T47D (cell line): ENCODE results near the gene HEXD.
"Not testable (repeated sequence)": the region's sequence is repeated elsewhere in the genome, so short reads cannot be mapped to it uniquely, and the experiment has no call there.

ENCODE experiments used
- DNase-seq, 2 experiments: peaks; one replicate each; pipeline versions ENCODE4 v3.0.0 to v3.0.0-alpha.2; 2011 to 2012; ENCODE audit warnings: low read depth in 1 of 2, low spot score in 1 of 2
- JUND ChIP-seq: IDR thresholded peaks from 2 replicates; pipeline ENCODE4 v1.6.1; 2012; ENCODE audit warnings: low read depth
- in situ Hi-C: cut with HindIII; loops from 2 replicates; pipeline ENCODE4 v1.10.0; 2016; ENCODE audit warnings: low sequenced_read_pairs, low pct_unique_long_range_greater_than_20kb

The HEXD gene

GRCh38 chr17:82458179-82458884 is 40.2 kb downstream of the HEXD start, which contains the start of gene NARF:
NARF (plus strand) TSS chr17:82458741; CDS start chr17:82458804, 63 bp downstream.
- in situ Hi-C loops, result no loop called here
- TF ChIP-seq JUND, result no peak
- peak; percentile 100 for DNase-seq

- peak in 1 of 2 experiments; percentile 39 for DNase-seq
- in situ Hi-C loops, result no loop called here
- no peak for TF ChIP-seq JUND
Observed at GRCh38 chr17:82458885-82459424, 40.8 kb downstream of the HEXD start.

GRCh38 chr17:82459936-82460335 is 41.8 kb downstream of the HEXD start:
- DNase-seq, in situ Hi-C loops: not testable (repeated sequence)

DNA sequence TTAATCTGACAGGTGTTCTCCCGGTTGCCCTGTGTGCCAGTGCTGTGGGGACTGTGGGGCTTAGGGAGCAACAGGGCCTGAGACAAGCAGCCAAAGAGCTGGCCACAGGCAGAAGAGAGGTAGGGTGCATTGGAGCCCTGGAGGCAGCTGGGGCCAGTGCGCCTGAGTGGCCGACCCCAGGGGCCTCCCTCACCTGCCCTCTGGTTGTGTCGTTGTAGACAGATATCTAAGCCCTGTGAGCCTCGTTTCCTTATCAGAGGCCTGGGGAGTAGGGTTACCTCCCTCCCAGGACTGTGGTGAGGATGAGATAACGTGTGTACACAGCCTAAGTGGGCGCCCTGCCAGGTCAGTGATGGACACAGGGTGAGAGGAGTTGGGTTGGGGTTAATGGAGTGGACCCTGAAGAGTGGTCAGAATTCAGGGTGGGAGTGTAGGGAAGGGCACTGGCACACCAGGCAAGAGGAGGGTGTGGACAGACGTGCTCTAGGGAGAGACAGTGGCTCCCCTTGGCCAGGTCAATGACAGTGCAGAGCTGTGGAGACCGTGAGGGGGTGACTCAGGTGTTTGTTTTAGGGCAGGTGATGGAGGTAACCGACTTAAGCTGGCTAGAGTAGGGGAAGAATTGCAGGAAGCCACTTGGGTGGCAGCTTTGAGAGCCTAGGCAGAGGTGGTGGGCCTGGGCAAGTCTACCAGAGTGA is 43.8 kb downstream of the HEXD start:
- no peak for TF ChIP-seq JUND
- DNase-seq, result no peak
- in situ Hi-C loops, result no loop called here

DNA sequence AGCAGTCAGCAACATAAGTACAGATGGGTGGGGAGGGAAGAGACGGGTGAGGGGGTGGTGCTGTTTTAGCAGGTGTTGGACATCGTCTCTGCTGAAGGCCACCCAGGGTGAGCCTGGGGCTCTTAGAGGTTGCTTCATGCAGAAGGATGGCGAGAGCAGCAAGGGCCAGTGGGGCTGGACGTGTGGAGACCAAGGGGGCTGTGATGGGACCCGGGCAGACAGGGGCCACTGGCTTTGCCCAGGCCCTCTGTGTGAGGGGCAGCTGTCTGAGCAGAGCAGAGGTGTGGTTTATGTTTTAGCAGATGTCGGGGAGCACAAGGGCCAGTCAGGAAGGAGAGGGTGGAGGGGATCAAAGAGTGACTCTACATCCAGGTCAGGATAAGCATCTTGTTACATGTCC is 45.2 kb downstream of the HEXD start:
- in situ Hi-C loops, result no loop called here
- DNase-seq, result no peak
- TF ChIP-seq JUND, result no peak

- in situ Hi-C loops, result no loop called here
- no peak for DNase-seq
- no peak for TF ChIP-seq JUND
Observed at GRCh38 chr17:82463925-82464566, 45.9 kb downstream of the HEXD start.

DNA sequence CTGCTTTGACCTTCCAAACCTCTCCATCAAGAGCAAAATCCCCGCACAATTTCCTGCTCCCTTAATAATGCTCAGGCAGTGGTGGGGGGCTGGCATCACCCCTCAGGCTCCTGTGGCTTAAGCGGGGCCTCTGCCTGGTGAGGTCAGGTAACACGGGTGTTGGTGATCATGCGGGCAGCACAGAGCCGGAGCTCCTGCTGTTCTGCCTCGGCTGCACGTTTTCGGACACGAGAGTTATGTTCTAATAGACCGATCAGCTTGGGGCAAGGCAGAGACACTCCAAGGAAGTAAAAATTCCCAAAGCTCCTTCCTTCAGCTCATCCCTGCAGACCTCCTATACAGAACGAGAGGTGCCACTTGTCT is 46.4 kb downstream of the HEXD start:
- DNase-seq, result no peak
- in situ Hi-C loops, result no loop called here
- TF ChIP-seq JUND, result no peak

DNA sequence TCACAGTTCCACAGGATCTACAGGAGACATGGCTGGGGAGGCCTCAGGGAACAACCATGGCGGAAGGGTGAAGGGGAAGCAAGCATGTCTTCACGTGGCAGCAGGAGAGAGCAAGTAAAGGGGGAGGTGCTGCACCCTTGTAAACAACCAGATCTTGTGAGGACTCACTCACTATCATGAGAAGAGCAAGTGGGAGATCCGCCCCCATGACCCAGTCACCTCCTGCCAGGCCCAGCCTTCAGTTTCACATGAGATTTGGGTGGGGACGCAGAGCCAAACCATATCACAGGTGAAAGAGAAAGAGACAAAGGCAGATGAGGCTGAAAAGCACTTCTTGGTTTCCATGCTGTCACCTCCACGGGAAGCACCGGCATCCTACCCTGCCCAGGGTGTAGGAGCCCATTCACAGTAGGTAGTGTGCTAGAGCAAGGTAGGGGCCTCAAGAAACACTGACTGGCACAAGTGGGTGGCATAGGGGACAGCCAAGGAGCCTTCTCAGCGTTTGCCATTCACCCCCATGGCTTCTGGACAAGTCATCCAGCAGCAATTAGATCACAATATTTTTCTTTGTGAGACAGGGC is 47.0 kb downstream of the HEXD start:
- in situ Hi-C loops, result no loop called here
- DNase-seq, result no peak
- TF ChIP-seq JUND, result no peak

GRCh38 chr17:82468692-82469091 is 50.5 kb downstream of the HEXD start:
- no peak for TF ChIP-seq JUND
- no peak for DNase-seq
- in situ Hi-C loops, result no loop called here

DNA sequence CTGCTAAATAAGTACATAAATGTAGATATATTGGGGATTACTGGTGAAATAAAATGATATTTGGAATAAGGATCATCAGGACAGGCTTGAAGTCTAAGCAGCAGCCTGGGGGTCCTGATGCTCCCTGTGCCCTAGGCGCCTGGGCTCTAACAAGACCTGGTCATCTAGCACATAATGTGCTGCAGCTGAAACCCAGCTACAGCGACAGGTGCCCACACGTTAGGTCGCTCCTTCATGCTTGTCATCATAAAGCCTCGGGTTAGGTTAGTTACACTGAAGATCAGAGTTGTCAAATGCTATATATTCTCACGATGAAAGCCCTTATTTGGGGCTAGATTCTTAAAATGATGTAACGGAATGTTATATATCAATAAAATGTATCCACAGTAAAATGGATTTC is 51.9 kb downstream of the HEXD start:
- DNase-seq, result no peak
- no peak for TF ChIP-seq JUND
- in situ Hi-C loops, result no loop called here

DNA sequence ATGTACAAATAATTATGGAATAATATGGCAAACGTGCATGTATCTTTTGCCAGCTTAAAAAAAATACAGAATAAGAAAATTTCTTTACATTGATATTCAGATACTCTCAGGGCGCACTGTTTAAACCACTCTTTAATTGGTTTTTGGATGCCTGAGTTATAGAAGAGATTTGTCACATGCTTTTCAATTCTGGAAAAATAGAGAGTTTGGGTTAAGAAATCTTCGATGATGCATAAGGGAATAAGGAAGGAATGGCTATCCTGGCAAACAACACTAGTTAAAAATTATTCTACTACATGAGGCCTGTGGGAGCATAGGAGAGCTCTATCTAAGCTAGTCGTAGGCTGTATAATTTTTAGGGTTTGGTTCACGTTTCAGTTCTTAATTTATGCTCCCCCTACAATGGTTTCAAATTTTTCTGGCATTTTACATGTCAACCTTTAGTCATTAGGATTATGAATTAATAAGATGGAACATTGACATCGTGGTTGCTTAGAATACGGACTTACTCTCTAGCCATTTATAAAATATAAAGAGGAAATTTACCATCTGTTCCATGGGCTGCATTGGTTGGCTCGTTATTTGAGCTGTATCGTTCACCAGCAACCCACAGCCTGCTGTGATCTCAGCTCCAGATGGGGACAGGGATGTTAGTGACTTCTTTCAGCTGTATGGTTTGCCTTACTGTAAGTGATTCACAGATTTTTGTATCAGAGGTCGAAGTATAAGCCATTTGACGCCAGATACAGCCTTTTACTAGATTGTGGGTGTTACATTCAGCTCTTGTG is 56.3 kb downstream of the HEXD start:
- no peak for DNase-seq
- no peak for TF ChIP-seq JUND
- in situ Hi-C loops, result no loop called here

- no peak for TF ChIP-seq JUND
- in situ Hi-C loops, result no loop called here
- DNase-seq, result no peak
Observed at GRCh38 chr17:82475458-82475857, 57.3 kb downstream of the HEXD start.
